GM12873 (cell line): ENCODE measurements around the gene ZFP64.

Experiments
- TF ChIP-seq, protein P1 (sequence below): IDR thresholded peaks from 2 replicates; pipeline ENCODE4 v1.5.1; 2012; ENCODE audit warnings: low read depth, mild to moderate bottlenecking, moderate library complexity, low read length, control low read depth; ENCODE audit not compliant: insufficient read depth; ENCODE audit errors: missing control alignments

Gene ZFP64

DNA sequence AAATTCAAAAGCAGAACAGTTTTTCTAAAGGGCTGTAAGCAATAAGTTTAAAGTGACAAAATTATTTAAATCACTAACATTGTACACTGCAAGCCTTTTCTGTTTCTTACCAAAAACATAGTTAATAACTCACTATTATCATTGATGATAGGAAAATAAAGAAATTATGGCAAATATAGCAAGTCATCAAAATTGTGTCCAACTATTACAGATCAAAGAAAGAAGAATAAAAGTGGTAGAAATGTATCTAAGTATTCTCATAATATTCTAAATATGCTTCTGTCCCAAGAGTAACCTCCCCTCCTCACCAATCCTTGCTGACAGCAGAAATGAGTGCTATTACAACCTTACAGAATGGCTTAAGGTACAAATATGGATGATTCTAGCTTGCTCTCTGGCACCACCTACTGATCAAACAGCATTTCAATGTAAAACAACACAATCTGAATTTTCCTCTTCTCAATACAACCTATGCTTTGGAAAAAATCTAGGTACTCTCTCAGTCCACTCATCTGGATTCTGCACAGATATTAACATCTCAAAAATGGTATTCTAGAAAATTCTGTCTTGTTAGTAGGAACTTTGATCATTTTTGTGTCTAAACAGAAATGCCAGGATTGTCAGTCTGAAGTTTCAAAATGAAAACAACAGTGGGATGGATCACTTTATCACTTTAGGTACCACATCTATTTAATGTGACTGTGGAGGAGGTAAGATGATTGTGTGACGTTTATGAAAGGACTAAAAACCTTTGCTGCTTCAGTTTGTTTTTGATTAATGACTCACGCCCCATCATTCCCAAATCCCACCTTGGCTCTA, 40.9 kb downstream of the ZFP64 start:
- TF ChIP-seq, protein P1, sequence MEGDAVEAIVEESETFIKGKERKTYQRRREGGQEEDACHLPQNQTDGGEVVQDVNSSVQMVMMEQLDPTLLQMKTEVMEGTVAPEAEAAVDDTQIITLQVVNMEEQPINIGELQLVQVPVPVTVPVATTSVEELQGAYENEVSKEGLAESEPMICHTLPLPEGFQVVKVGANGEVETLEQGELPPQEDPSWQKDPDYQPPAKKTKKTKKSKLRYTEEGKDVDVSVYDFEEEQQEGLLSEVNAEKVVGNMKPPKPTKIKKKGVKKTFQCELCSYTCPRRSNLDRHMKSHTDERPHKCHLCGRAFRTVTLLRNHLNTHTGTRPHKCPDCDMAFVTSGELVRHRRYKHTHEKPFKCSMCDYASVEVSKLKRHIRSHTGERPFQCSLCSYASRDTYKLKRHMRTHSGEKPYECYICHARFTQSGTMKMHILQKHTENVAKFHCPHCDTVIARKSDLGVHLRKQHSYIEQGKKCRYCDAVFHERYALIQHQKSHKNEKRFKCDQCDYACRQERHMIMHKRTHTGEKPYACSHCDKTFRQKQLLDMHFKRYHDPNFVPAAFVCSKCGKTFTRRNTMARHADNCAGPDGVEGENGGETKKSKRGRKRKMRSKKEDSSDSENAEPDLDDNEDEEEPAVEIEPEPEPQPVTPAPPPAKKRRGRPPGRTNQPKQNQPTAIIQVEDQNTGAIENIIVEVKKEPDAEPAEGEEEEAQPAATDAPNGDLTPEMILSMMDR, result peak; percentile 78

DNA sequence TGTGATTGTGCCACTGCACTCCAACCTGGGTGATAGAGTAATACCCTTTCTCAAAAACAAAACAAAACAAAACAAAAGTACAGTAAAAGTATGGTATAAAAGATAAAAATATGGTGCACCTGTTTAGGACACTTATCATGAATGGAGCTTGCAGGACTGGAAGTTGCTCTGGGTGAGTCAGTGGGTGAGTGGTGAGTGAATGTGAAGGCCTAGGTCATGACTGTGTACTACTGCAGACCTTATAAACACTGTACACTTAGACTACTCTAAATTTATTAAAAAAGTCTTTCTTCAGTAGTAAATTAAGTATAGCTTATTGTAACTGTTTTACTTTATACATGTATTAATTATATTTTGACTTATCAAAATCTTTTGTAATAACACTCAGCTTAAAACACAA, 46.0 kb downstream of the ZFP64 start:
- TF ChIP-seq, protein P1, result no peak

DNA sequence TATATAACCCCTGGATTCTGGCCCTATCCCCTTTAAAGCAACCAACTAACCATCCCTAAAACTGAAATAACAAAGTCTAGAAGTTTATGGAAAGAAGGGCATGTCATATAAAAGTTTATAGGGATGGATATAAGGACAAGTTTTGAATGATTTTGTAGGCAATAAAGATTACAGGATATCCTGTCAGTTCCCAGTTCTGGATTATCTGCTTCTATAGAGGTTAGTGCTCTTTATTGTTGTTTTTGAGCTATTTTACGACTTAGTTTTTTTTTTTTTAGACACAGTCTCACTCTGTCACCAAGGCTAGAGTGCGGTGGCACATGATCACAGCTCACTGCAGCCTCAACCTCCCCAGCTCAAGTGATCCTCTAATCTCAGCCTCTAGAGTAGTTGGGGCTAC, 48.3 kb downstream of the ZFP64 start:
- TF ChIP-seq, protein P1, result no peak

DNA sequence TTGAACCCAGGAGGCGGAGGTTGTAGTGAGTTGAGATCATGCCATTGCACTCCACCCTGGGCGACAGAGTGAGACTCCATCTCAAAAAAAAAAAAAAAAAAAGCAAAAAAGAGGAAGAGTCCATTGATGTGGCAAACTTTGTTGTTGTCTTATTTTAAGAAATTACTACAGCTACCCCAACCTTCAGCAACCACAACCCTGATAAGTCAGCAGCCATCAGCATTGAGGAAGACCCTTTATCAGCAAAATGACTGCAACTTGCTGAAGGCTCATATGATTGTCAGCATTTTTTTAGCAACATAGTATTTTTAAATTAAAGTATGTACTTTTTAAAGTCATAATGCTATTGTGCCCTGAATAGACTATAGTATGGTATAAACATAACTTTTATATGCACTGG, 48.8 kb downstream of the ZFP64 start:
- TF ChIP-seq, protein P1, result no peak

DNA sequence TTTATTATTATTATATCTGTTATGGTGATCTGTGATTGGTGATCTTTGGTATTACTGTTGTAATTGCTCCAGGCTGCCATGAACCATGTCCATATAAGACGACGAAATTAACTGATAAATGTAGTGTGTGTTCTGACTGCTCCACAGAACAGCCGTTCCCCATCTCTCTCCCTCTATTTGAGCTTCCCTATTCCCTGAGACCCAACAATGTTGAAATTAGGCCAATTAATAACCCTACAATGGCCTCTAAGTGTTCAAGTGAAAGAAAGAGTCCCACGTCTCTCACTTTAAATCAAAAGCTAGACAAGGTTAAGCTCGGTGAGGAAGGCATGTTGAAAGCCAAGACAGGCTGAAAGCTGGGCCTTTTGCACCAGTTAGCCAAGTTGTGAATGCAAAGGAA, 51.6 kb downstream of the ZFP64 start:
- TF ChIP-seq, protein P1, result no peak

DNA sequence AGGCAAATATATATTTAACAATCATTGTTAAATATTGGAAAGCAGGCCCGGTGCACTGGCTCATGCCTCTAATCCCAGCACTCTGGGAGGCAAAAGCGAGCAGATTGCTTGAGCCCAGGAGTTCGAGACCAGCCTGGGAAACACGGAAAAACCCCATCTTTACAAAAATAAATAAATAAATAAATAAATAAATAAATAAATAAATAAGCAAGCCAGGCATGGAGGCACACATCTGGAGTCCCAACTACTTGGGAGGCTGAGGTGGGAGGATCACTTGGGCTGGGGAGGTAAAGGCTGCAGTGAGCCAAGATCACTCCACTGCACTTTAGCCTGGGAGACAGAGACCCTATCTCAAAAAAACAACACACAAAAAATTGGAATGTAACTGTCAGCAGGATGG, 53.7 kb downstream of the ZFP64 start:
- TF ChIP-seq, protein P1, result no peak

DNA sequence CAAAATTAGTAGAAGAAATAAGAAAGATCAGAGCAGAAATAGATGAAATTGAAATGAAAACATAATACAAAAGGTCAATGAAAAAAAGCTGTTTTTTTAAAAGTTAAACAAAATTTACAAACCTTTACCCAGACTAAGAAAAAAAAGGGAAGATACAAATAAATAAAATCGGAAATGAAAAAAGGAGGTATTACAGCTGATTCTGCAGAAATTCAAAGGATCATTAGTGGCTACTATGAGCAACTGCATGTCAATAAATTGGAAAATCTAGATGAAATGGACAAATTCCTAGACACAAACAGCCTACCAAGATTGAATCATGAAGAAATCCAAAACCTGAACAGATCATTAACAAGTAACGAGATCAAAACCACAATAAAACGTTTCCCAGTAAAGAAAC, 59.2 kb downstream of the ZFP64 start:
- TF ChIP-seq, protein P1, result no peak
